HEK293 (cell line): ENCODE results near the gene POLDIP2.

ENCODE experiments used
- CTCF ChIA-PET: fragments of 350-600 bp; formaldehyde crosslinking; extraction: SDS; loops from one replicate; lab custom pipeline; 2021; ENCODE audit warnings: antibody characterized with exemption; lab: Yijun Ruan, JAX
- POLR2A ChIA-PET: fragments of 300-600 bp; formaldehyde crosslinking; extraction: SDS; loops from one replicate; lab custom pipeline; 2020; ENCODE audit warnings: antibody characterized with exemption, inconsistent platforms; lab: Yijun Ruan, JAX
- H3K27ac ChIP-seq: fragments of 200-500 bp; sonication (Bioruptor generic); 2 replicates; pipeline ENCODE4 v1.5.1; 2014; ENCODE audit warnings: low read depth, low read length, control low read depth, inconsistent platforms; ENCODE audit errors: extremely low read depth
- H3K36me3 ChIP-seq, 2 experiments: fragments of 200-500 bp in 1 of 2; sonication (Bioruptor generic) in 1 of 2; 1 replicate in 1 of 2; 2 replicates in 1 of 2; pipeline ENCODE4 v1.5.1; 2014 to 2017; ENCODE audit warnings: inconsistent platforms in 2 of 2, low read length in 2 of 2; ENCODE audit not compliant: control insufficient read depth in 2 of 2, insufficient read depth in 1 of 2
- H3K4me1 ChIP-seq: fragments of 200-500 bp; sonication (Bioruptor generic); 2 replicates; pipeline ENCODE4 v1.5.1; 2014; ENCODE audit warnings: mild to moderate bottlenecking, low read length, inconsistent platforms; ENCODE audit not compliant: control insufficient read depth, insufficient read depth
- H3K4me3 ChIP-seq: 2 replicates; pipeline ENCODE4 v1.5.1; 2011; ENCODE audit warnings: low read depth, mild to moderate bottlenecking, control low read depth, low read length, moderate library complexity
- H3K9me3 ChIP-seq: fragments of 200-500 bp; sonication (Bioruptor generic); 2 replicates; pipeline ENCODE4 v1.5.1; 2014; ENCODE audit warnings: low read depth, low read length, inconsistent platforms; ENCODE audit not compliant: control insufficient read depth, insufficient read depth
- EGR2 ChIP-seq: fragments of 450-650 bp; formaldehyde crosslinking; IDR thresholded peaks from 2 replicates; pipeline ENCODE4 v1.5.1; 2016; ENCODE audit warnings: low read depth, missing biosample characterization, missing genetic modification characterization
- GFI1B ChIP-seq: fragments of 450-650 bp; formaldehyde crosslinking; IDR thresholded peaks from 2 replicates; pipeline ENCODE4 v1.5.1; 2016; ENCODE audit warnings: missing biosample characterization, missing genetic modification characterization
- KLF1 ChIP-seq: fragments of 450-650 bp; formaldehyde crosslinking; IDR thresholded peaks from 2 replicates; pipeline ENCODE4 v1.5.1; 2016; ENCODE audit warnings: missing biosample characterization, missing genetic modification characterization
- KLF8 ChIP-seq: fragments of 450-650 bp; formaldehyde crosslinking; IDR thresholded peaks from 2 replicates; pipeline ENCODE4 v1.5.1; 2016; ENCODE audit warnings: missing biosample characterization, missing genetic modification characterization
- SCRT1 ChIP-seq: fragments of 450-650 bp; formaldehyde crosslinking; IDR thresholded peaks from 2 replicates; pipeline ENCODE4 v1.5.1; 2016; ENCODE audit warnings: missing biosample characterization, missing genetic modification characterization, borderline replicate concordance
- TRIM28 ChIP-seq: IDR thresholded peaks from 2 replicates; pipeline ENCODE4 v1.6.1; 2011; ENCODE audit warnings: low read length, control low read depth, borderline replicate concordance
- YY2 ChIP-seq: fragments of 450-650 bp; formaldehyde crosslinking; IDR thresholded peaks from 2 replicates; pipeline ENCODE4 v1.5.1; 2016; ENCODE audit warnings: missing biosample characterization, missing genetic modification characterization
- ZBTB17 ChIP-seq: fragments of 450-650 bp; formaldehyde crosslinking; IDR thresholded peaks from 2 replicates; pipeline ENCODE4 v1.5.1; 2016; ENCODE audit warnings: missing biosample characterization, missing genetic modification characterization
- ZBTB8A ChIP-seq: fragments of 450-650 bp; formaldehyde crosslinking; IDR thresholded peaks from 2 replicates; pipeline ENCODE4 v1.5.1; 2016; ENCODE audit warnings: missing biosample characterization, missing genetic modification characterization
- ZFP3 ChIP-seq: fragments of 450-650 bp; formaldehyde crosslinking; IDR thresholded peaks from 2 replicates; pipeline ENCODE4 v1.5.1; 2016; ENCODE audit warnings: low read depth, missing biosample characterization, missing genetic modification characterization
- ZIC2 ChIP-seq: fragments of 450-650 bp; formaldehyde crosslinking; IDR thresholded peaks from 2 replicates; pipeline ENCODE4 v1.5.1; 2016; ENCODE audit warnings: missing biosample characterization, missing genetic modification characterization
- ZNF16 ChIP-seq: fragments of 450-650 bp; formaldehyde crosslinking; IDR thresholded peaks from 2 replicates; pipeline ENCODE4 v1.5.1; 2016; ENCODE audit warnings: low read depth, missing biosample characterization, missing genetic modification characterization
- ZNF174 ChIP-seq: fragments of 450-650 bp; formaldehyde crosslinking; IDR thresholded peaks from 2 replicates; pipeline ENCODE4 v1.5.0; 2017; ENCODE audit warnings: missing biosample characterization, mild to moderate bottlenecking, missing genetic modification characterization
- ZNF202 ChIP-seq: fragments of 450-650 bp; formaldehyde crosslinking; IDR thresholded peaks from 2 replicates; pipeline ENCODE4 v1.5.1; 2016; ENCODE audit warnings: missing biosample characterization, missing genetic modification characterization, borderline replicate concordance
- ZNF223 ChIP-seq: fragments of 450-650 bp; formaldehyde crosslinking; IDR thresholded peaks from 2 replicates; pipeline ENCODE4 v1.5.1; 2016; ENCODE audit warnings: missing biosample characterization, missing genetic modification characterization
- ZNF37A ChIP-seq: fragments of 450-650 bp; IDR thresholded peaks from 2 replicates; pipeline ENCODE4 v1.5.1; 2018; ENCODE audit warnings: missing biosample characterization, missing genetic modification characterization
- ZNF391 ChIP-seq: fragments of 450-650 bp; formaldehyde crosslinking; IDR thresholded peaks from 2 replicates; pipeline ENCODE4 v1.5.1; 2016; ENCODE audit warnings: low read depth, missing biosample characterization, missing genetic modification characterization, borderline replicate concordance
- ZNF404 ChIP-seq: fragments of 450-650 bp; formaldehyde crosslinking; IDR thresholded peaks from 2 replicates; pipeline ENCODE4 v1.5.1; 2017; ENCODE audit warnings: missing biosample characterization, missing genetic modification characterization
- ZNF423 ChIP-seq: fragments of 450-650 bp; formaldehyde crosslinking; IDR thresholded peaks from 2 replicates; pipeline ENCODE4 v1.5.1; 2016; ENCODE audit warnings: missing biosample characterization, missing genetic modification characterization
- ZNF610 ChIP-seq: fragments of 450-650 bp; formaldehyde crosslinking; IDR thresholded peaks from 2 replicates; pipeline ENCODE4 v1.5.1; 2016; ENCODE audit warnings: missing biosample characterization, missing genetic modification characterization, borderline replicate concordance
- ZNF629 ChIP-seq: fragments of 450-650 bp; formaldehyde crosslinking; IDR thresholded peaks from 2 replicates; pipeline ENCODE4 v1.5.1; 2017; ENCODE audit warnings: missing biosample characterization, missing genetic modification characterization
- TF ChIP-seq, protein P1 (sequence below): fragments of 450-650 bp; formaldehyde crosslinking; IDR thresholded peaks from 2 replicates; pipeline ENCODE4 v1.5.1; 2017; ENCODE audit warnings: missing biosample characterization, missing genetic modification characterization
- TF ChIP-seq, protein P2 (sequence below): fragments of 450-650 bp; formaldehyde crosslinking; IDR thresholded peaks from 2 replicates; pipeline ENCODE4 v1.5.1; 2016; ENCODE audit warnings: missing biosample characterization, missing genetic modification characterization, borderline replicate concordance

Gene POLDIP2

DNA sequence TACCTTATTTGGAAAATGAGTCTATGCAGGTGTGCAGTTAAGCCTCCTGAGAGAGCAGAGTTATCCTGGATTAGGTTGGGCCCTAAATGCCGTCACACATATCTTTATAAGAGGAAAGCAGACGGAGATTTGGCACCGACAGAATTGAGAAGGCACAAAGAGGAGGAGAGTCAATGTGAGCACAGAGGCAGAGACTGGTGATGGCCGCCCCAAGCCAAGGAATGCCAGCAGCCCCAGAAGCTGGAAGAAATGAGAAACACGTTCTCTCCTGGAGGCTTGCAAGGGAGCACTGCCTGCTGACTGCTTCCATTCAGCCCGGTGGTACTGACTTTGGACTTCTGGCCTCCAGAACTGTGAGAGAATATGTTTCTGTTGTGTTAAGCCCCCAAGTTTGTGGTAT lies 45.5 kb upstream of the POLDIP2 start:
- ChIA-PET CTCF (interaction anchor here (4.4 kb wide), 1 partner anchor 14 kb away, joined by 34 read pairs; no protein-coding TSS in a partner anchor), POLR2A (interaction anchor here (0.5 kb wide), 1 partner anchor 42 kb away, joined by 8 read pairs; no protein-coding TSS in a partner anchor)
- Histone ChIP-seq H3K27ac (no peak overlapping the region), H3K9me3 (no peaks in the 10 kb centered on the region), H3K4me1 (no peaks in the 10 kb centered on the region), H3K4me3 (no peak overlapping the region), H3K36me3 (peaks cover 4 to 67% of the 10 kb centered on the region in 2 experiments; a peak in 1 of 3 replicates)
- TF ChIP-seq ZIC2 (tag by site-specific recombination) (no peak), ZNF404 (tag by site-specific recombination) (no peak), KLF8 (tag by site-specific recombination) (no peak), ZBTB17 (tag by site-specific recombination) (no peak), ZNF223 (tag by site-specific recombination) (no peak), YY2 (tag by site-specific recombination) (no peak), KLF1 (tag by site-specific recombination) (no peak), GFI1B (no peak), ZNF610 (tag by site-specific recombination) (no peak), ZNF16 (tag by site-specific recombination) (no peak), ZNF174 (tag by site-specific recombination) (no peak), ZNF202 (tag by site-specific recombination) (no peak), ZNF629 (no peak), EGR2 (tag by site-specific recombination) (no peak), ZFP3 (tag by site-specific recombination) (no peak), TRIM28 (no peak), ZNF423 (tag by site-specific recombination) (no peak), ZNF37A (tag by site-specific recombination) (no peak)
- TF ChIP-seq, protein P1, sequence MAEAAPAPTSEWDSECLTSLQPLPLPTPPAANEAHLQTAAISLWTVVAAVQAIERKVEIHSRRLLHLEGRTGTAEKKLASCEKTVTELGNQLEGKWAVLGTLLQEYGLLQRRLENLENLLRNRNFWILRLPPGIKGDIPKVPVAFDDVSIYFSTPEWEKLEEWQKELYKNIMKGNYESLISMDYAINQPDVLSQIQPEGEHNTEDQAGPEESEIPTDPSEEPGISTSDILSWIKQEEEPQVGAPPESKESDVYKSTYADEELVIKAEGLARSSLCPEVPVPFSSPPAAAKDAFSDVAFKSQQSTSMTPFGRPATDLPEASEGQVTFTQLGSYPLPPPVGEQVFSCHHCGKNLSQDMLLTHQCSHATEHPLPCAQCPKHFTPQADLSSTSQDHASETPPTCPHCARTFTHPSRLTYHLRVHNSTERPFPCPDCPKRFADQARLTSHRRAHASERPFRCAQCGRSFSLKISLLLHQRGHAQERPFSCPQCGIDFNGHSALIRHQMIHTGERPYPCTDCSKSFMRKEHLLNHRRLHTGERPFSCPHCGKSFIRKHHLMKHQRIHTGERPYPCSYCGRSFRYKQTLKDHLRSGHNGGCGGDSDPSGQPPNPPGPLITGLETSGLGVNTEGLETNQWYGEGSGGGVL, result no peak
- TF ChIP-seq, protein P2, sequence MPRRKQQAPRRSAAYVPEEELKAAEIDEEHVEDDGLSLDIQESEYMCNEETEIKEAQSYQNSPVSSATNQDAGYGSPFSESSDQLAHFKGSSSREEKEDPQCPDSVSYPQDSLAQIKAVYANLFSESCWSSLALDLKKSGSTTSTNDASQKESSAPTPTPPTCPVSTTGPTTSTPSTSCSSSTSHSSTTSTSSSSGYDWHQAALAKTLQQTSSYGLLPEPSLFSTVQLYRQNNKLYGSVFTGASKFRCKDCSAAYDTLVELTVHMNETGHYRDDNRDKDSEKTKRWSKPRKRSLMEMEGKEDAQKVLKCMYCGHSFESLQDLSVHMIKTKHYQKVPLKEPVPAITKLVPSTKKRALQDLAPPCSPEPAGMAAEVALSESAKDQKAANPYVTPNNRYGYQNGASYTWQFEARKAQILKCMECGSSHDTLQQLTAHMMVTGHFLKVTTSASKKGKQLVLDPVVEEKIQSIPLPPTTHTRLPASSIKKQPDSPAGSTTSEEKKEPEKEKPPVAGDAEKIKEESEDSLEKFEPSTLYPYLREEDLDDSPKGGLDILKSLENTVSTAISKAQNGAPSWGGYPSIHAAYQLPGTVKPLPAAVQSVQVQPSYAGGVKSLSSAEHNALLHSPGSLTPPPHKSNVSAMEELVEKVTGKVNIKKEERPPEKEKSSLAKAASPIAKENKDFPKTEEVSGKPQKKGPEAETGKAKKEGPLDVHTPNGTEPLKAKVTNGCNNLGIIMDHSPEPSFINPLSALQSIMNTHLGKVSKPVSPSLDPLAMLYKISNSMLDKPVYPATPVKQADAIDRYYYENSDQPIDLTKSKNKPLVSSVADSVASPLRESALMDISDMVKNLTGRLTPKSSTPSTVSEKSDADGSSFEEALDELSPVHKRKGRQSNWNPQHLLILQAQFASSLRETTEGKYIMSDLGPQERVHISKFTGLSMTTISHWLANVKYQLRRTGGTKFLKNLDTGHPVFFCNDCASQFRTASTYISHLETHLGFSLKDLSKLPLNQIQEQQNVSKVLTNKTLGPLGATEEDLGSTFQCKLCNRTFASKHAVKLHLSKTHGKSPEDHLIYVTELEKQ (tag by site-specific recombination), result no peak

DNA sequence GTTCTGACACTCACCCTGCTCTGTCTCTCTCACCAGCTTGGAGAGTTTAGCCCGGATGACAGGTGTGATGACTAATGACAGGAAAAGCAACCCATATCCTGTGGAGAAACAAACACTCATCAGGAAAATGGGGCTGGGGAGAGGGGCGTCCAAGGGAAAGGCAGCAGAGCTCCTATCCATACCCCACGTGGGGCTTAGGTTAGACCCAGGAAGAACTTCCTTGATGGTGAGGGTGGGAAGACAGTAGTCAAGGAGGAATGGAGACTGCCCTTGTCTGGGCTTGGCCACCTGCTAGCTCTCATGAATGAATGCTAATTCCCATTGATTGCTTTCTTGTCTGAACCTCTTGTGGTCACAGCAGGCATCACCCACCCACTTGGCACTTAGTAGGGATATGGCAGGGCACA lies 44.9 kb upstream of the POLDIP2 start:
- Histone ChIP-seq H3K4me3 (no peak overlapping the region), H3K27ac (no peak overlapping the region), H3K9me3 (no peaks in the 10 kb centered on the region), H3K36me3 (peaks cover 4 to 73% of the 10 kb centered on the region in 2 experiments; a peak in 1 of 3 replicates), H3K4me1 (no peaks in the 10 kb centered on the region)
- ChIA-PET CTCF (interaction anchor here (1.5 to 4.4 kb wide), 2 partner anchors 15 to 18 kb away, joined by 5 to 34 read pairs; no protein-coding TSS in a partner anchor), POLR2A (interaction anchor here (0.5 kb wide), 1 partner anchor 43 kb away, joined by 8 read pairs; no protein-coding TSS in a partner anchor)
- TF ChIP-seq SCRT1 (tag by site-specific recombination) (no peak), ZNF610 (tag by site-specific recombination) (no peak), ZNF391 (tag by site-specific recombination) (no peak), ZBTB8A (tag by site-specific recombination) (0 out of 2 replicates have a peak, but pooled peaks have one; percentile 12)
